SK-N-SH (cell line): ENCODE data around the gene RYR3.

Source experiments
- ELF1 ChIP-seq: IDR thresholded peaks from 2 replicates; pipeline ENCODE4 v1.4.0; 2012
- EP300 ChIP-seq, 2 experiments: IDR thresholded peaks; 2 replicates each; pipeline versions ENCODE4 v1.4.0 to v1.6.1; 2012; ENCODE audit warnings: borderline replicate concordance in 1 of 2, low read depth in 1 of 2, low read length in 1 of 2
- EZH2phosphoT487 ChIP-seq: fragments of 200-600 bp; sonication (generic); IDR thresholded peaks from 2 replicates; pipeline ENCODE4 v1.6.1; 2017; ENCODE audit warnings: low read depth, mixed run types, mild to moderate bottlenecking, antibody characterized with exemption, moderate library complexity, borderline replicate concordance
- FOXJ3 ChIP-seq: sonication (generic); formaldehyde crosslinking; IDR thresholded peaks from 2 replicates; pipeline ENCODE4 v1.5.1; 2020; ENCODE audit warnings: mild to moderate bottlenecking, missing genetic modification reagents
- NFIC ChIP-seq: IDR thresholded peaks from 2 replicates; pipeline ENCODE4 v1.4.0; 2012; ENCODE audit warnings: borderline replicate concordance
- POLR2AphosphoS5 ChIP-seq: IDR thresholded peaks from 2 replicates; pipeline ENCODE4 v1.6.1; 2012; ENCODE audit warnings: low read depth, low read length
- RAD21 ChIP-seq: IDR thresholded peaks from 2 replicates; pipeline ENCODE4 v1.6.1; 2012; ENCODE audit warnings: mild to moderate bottlenecking, low read length
- SMC3 ChIP-seq: IDR thresholded peaks from 2 replicates; pipeline ENCODE4 v1.6.1; 2012; ENCODE audit warnings: low read depth, low read length, improper control_type of control experiment
- YY1 ChIP-seq: IDR thresholded peaks from 2 replicates; pipeline ENCODE4 v1.4.0; 2012; ENCODE audit warnings: low read depth, mild to moderate bottlenecking
- TF ChIP-seq, protein P1 (sequence below): fragments of 200-600 bp; sonication (generic); IDR thresholded peaks from 2 replicates; pipeline ENCODE4 v1.6.1; 2017; ENCODE audit warnings: antibody characterized with exemption, mild to moderate bottlenecking, moderate library complexity
- TF ChIP-seq, protein P2 (sequence below): fragments of 150-350 bp; IDR thresholded peaks from 2 replicates; pipeline ENCODE4 v1.6.1; 2017; ENCODE audit warnings: antibody characterized with exemption, low read length, low read depth, borderline replicate concordance
- TF ChIP-seq, protein P3 (sequence below): IDR thresholded peaks from 2 replicates; pipeline ENCODE4 v1.4.0; 2012; ENCODE audit warnings: low read depth
- TF ChIP-seq, protein P4 (sequence below): IDR thresholded peaks from 2 replicates; pipeline ENCODE4 v1.4.0; 2012; ENCODE audit warnings: low read depth, borderline replicate concordance

DNA sequence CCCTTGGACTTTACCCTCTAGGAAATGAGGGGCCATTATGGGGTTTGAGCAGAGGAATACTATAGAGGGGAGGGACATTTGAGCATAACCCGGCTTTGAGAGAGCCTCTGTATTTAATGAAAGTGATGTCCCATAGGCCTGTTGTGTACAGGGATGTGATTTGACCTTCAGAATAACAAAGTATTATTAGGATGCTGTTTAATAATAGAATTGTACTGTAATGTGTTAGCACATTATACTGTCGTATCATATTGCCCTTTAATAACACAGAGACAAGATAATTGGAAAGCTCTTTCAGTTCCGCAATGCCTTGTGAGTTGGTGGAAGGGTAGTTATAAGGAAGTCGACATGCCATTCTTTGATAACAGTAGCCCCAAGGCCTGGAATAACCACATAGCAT, 328.3 kb downstream of the RYR3 start:
- TF ChIP-seq YY1 (no peak), FOXJ3 (CRISPR knock-in tag) (no peak), RAD21 (no peak), EZH2phosphoT487 (no peak), EP300 (IDR thresholded peaks at IDR 0.05; ENCODE audit: borderline replicate concordance in 1 of 2, low read depth in 1 of 2, low read length in 1 of 2) (no peak), ELF1 (no peak), POLR2AphosphoS5 (no peak), NFIC (no peak), SMC3 (no peak)
- TF ChIP-seq, protein P1, sequence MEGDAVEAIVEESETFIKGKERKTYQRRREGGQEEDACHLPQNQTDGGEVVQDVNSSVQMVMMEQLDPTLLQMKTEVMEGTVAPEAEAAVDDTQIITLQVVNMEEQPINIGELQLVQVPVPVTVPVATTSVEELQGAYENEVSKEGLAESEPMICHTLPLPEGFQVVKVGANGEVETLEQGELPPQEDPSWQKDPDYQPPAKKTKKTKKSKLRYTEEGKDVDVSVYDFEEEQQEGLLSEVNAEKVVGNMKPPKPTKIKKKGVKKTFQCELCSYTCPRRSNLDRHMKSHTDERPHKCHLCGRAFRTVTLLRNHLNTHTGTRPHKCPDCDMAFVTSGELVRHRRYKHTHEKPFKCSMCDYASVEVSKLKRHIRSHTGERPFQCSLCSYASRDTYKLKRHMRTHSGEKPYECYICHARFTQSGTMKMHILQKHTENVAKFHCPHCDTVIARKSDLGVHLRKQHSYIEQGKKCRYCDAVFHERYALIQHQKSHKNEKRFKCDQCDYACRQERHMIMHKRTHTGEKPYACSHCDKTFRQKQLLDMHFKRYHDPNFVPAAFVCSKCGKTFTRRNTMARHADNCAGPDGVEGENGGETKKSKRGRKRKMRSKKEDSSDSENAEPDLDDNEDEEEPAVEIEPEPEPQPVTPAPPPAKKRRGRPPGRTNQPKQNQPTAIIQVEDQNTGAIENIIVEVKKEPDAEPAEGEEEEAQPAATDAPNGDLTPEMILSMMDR = no peak
- TF ChIP-seq, protein P2, sequence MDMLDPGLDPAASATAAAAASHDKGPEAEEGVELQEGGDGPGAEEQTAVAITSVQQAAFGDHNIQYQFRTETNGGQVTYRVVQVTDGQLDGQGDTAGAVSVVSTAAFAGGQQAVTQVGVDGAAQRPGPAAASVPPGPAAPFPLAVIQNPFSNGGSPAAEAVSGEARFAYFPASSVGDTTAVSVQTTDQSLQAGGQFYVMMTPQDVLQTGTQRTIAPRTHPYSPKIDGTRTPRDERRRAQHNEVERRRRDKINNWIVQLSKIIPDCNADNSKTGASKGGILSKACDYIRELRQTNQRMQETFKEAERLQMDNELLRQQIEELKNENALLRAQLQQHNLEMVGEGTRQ = no peak
- TF ChIP-seq, protein P3, sequence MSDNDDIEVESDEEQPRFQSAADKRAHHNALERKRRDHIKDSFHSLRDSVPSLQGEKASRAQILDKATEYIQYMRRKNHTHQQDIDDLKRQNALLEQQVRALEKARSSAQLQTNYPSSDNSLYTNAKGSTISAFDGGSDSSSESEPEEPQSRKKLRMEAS = no peak
- TF ChIP-seq, protein P4, sequence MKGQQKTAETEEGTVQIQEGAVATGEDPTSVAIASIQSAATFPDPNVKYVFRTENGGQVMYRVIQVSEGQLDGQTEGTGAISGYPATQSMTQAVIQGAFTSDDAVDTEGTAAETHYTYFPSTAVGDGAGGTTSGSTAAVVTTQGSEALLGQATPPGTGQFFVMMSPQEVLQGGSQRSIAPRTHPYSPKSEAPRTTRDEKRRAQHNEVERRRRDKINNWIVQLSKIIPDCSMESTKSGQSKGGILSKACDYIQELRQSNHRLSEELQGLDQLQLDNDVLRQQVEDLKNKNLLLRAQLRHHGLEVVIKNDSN = no peak
